Measurements from ENCODE around the gene ATP2B2.
A peak's percentile ranks its signal among the peaks of the same experiment; 100 is the strongest.

The ATP2B2 gene

GRCh38 chr3:10344944-10345575 is 160.3 kb downstream of the ATP2B2 start:
- DNase-seq (ENCODE audit: low read depth, low spot score): no peak

- peak; percentile 79 for DNase-seq (ENCODE audit: low read depth, low spot score)
These were observed 161.0 kb downstream of the ATP2B2 start for GRCh38 chr3:10344147-10344943.

GRCh38 chr3:10343526-10343925 is 161.9 kb downstream of the ATP2B2 start:
- DNase-seq (ENCODE audit: low read depth, low spot score): no peak

GRCh38 chr3:10342781-10343180 is 162.6 kb downstream of the ATP2B2 start:
- no peak for DNase-seq (ENCODE audit: low read depth, low spot score)

- no peak for DNase-seq (ENCODE audit: low read depth, low spot score)
These were observed 163.4 kb downstream of the ATP2B2 start for GRCh38 chr3:10341901-10342398.

- DNase-seq (ENCODE audit: low read depth, low spot score): no peak
These were observed 164.9 kb downstream of the ATP2B2 start for GRCh38 chr3:10340476-10340875.

- DNase-seq (ENCODE audit: low read depth, low spot score): no peak
These were observed 165.3 kb downstream of the ATP2B2 start for GRCh38 chr3:10340046-10340445.

GRCh38 chr3:10339376-10339955 is 165.9 kb downstream of the ATP2B2 start:
- DNase-seq (ENCODE audit: low read depth, low spot score): no peak

- DNase-seq (ENCODE audit: low read depth, low spot score): no peak
These were observed 166.6 kb downstream of the ATP2B2 start for GRCh38 chr3:10338591-10339353.

GRCh38 chr3:10338164-10338470 is 167.3 kb downstream of the ATP2B2 start:
- no peak for DNase-seq (ENCODE audit: low read depth, low spot score)

- no peak for DNase-seq (ENCODE audit: low read depth, low spot score)
These were observed 167.8 kb downstream of the ATP2B2 start for GRCh38 chr3:10337323-10338163.

GRCh38 chr3:10336761-10337160 is 168.6 kb downstream of the ATP2B2 start:
- DNase-seq (ENCODE audit: low read depth, low spot score): no peak

- no peak for DNase-seq (ENCODE audit: low read depth, low spot score)
These were observed 169.3 kb downstream of the ATP2B2 start for GRCh38 chr3:10335871-10336622.

- no peak for DNase-seq (ENCODE audit: low read depth, low spot score)
These were observed 170.1 kb downstream of the ATP2B2 start for GRCh38 chr3:10335190-10335738.

- DNase-seq (ENCODE audit: low read depth, low spot score): peak; percentile 56
These were observed 170.9 kb downstream of the ATP2B2 start for GRCh38 chr3:10334459-10334858.

- no peak for DNase-seq (ENCODE audit: low read depth, low spot score)
These were observed 171.3 kb downstream of the ATP2B2 start for GRCh38 chr3:10334042-10334441.

GRCh38 chr3:10333349-10333650 is 172.1 kb downstream of the ATP2B2 start:
- DNase-seq (ENCODE audit: low read depth, low spot score): no peak

GRCh38 chr3:10332481-10333348 is 172.7 kb downstream of the ATP2B2 start:
- no peak for DNase-seq (ENCODE audit: low read depth, low spot score)

- no peak for DNase-seq (ENCODE audit: low read depth, low spot score)
These were observed 174.1 kb downstream of the ATP2B2 start for GRCh38 chr3:10331320-10331719.

Measured in ELF-1 (cell line).